GM08714 (cell line): ENCODE data around the gene ENTR1.
A peak's percentile ranks its signal among the peaks of the same experiment; 100 is the strongest.

Experiments
- H3K4me3 ChIP-seq: fragments of 200-500 bp; sonication (Bioruptor generic); 2 replicates; pipeline ENCODE4 v1.5.1; 2014; ENCODE audit warnings: mild to moderate bottlenecking, low read length, inconsistent platforms
- ZNF274 ChIP-seq: IDR thresholded peaks from 2 replicates; pipeline ENCODE4 v1.6.1; 2012; ENCODE audit warnings: mild to moderate bottlenecking, low read depth, low read length

Gene ENTR1

GRCh38 chr9:136376457-136376856, 34.0 kb downstream of the ENTR1 start:
- no peak overlapping the region for H3K4me3 ChIP-seq
- TF ChIP-seq ZNF274 = no peak

- no peak overlapping the region for H3K4me3 ChIP-seq
- no peak for TF ChIP-seq ZNF274
Measured at GRCh38 chr9:136375096-136375495, 35.3 kb downstream of the ENTR1 start.

GRCh38 chr9:136374183-136374575, 36.2 kb downstream of the ENTR1 start:
- H3K4me3 ChIP-seq = no peak overlapping the region
- no peak for TF ChIP-seq ZNF274

- TF ChIP-seq ZNF274 = no peak
- H3K4me3 ChIP-seq = peak within 1 kb of the TSS; percentile 26; the same call in 1 of the 2 replicates
Measured at GRCh38 chr9:136373300-136374182, 36.9 kb downstream of the ENTR1 start, which contains the start of gene CARD9. Gene CARD9, minus strand, starts transcription at chr9:136373669. Its CDS starts 1,591 bp downstream, at chr9:136372078.

- no peak for TF ChIP-seq ZNF274
- peak overlapping the region; percentile 26; the same call in 1 of the 2 replicates for H3K4me3 ChIP-seq
Measured at GRCh38 chr9:136372561-136373299, 37.7 kb downstream of the ENTR1 start.

GRCh38 chr9:136372006-136372405, 38.4 kb downstream of the ENTR1 start:
- no peak for TF ChIP-seq ZNF274
- no peak overlapping the region; the same call in 1 of the 2 replicates for H3K4me3 ChIP-seq

- TF ChIP-seq ZNF274 = no peak
- H3K4me3 ChIP-seq = no peak overlapping the region
Measured at GRCh38 chr9:136371533-136371880, 38.9 kb downstream of the ENTR1 start.

GRCh38 chr9:136370687-136371532, 39.5 kb downstream of the ENTR1 start:
- TF ChIP-seq ZNF274 = no peak
- H3K4me3 ChIP-seq = no peak overlapping the region

- no peak for TF ChIP-seq ZNF274
- no peak overlapping the region for H3K4me3 ChIP-seq
Measured at GRCh38 chr9:136370037-136370436, 40.4 kb downstream of the ENTR1 start.

GRCh38 chr9:136368190-136368589, 42.2 kb downstream of the ENTR1 start:
- no peak for TF ChIP-seq ZNF274

GRCh38 chr9:136367296-136368145, 42.9 kb downstream of the ENTR1 start:
- TF ChIP-seq ZNF274 = no peak
- H3K4me3 ChIP-seq = no peak overlapping the region

More at GRCh38 chr9:136368190-136368589, 42.2 kb downstream of the ENTR1 start:
- no peak overlapping the region for H3K4me3 ChIP-seq

GRCh38 chr9:136366826-136367225, 43.6 kb downstream of the ENTR1 start:
- TF ChIP-seq ZNF274 = no peak
- no peak overlapping the region for H3K4me3 ChIP-seq

GRCh38 chr9:136365775-136366222, 44.6 kb downstream of the ENTR1 start:
- no peak overlapping the region for H3K4me3 ChIP-seq
- TF ChIP-seq ZNF274 = no peak
